Upper lobe of right lung (tissue), 1 donor: Measurements from ENCODE around the gene CATSPERD. TPM values are rescaled to one million over a fixed set of nuclear protein-coding genes. Genes with fewer than 3 reads are reported as not detected.

Experiments
- ATAC-seq: fragments of 200-7000 bp; cut with Tn5 transposase; one replicate; pipeline ENCODE4 v1.9.1; 2020; ENCODE audit warnings: mild to moderate bottlenecking, moderate library complexity
- DNase-seq: peaks from one replicate; pipeline ENCODE4 v3.0.0-alpha.2; 2020
- H3K27ac ChIP-seq: fragments of 200-600 bp; one replicate; pipeline ENCODE4 v1.8.0; 2022
- H3K27me3 ChIP-seq: fragments of 200-600 bp; one replicate; pipeline ENCODE4 v1.8.0; 2022; ENCODE audit warnings: mild to moderate bottlenecking
- H3K36me3 ChIP-seq: fragments of 200-600 bp; one replicate; pipeline ENCODE4 v1.8.0; 2022
- H3K4me1 ChIP-seq: fragments of 200-600 bp; one replicate; pipeline ENCODE4 v1.8.0; 2022
- H3K4me3 ChIP-seq: fragments of 200-600 bp; one replicate; pipeline ENCODE4 v1.8.0; 2022; ENCODE audit warnings: mild to moderate bottlenecking
- H3K9me3 ChIP-seq: fragments of 200-600 bp; one replicate; pipeline ENCODE4 v1.8.0; 2022
- CTCF ChIP-seq: fragments of 200-600 bp; IDR thresholded peaks from one replicate; pipeline ENCODE4 v1.8.0; 2022; ENCODE audit warnings: antibody characterized with exemption
- intact Hi-C: fragments of 100-400 bp; cut with DNase I; formaldehyde crosslinking; loops from one replicate; pipeline ENCODE4 v1.11.0; 2022
- total RNA-seq: library from RNA; stranded (reverse); fragmentation: NEBNext Ultra II Directional; extraction: Animal tissue kit (Norgen Biotek cat#: 25700); gene quantifications from one replicate; pipeline ENCODE4 v1.2.1, GENCODE V29; 2021
- donor health status: DM: no; HTN: yes; CAD: no; lungs with severe emphysema.

CATSPERD gene
- total RNA-seq, 1 donor from 2014 or later, result not detected

- peak within 1 kb of the TSS; percentile 79 for H3K4me3 ChIP-seq
- DNase-seq (peak; percentile 99), ATAC-seq (peak; percentile 80)
- peak; percentile 98 for TF ChIP-seq CTCF
- no peaks in the 10 kb centered on the region for H3K9me3 ChIP-seq
- no peaks in the 10 kb centered on the region for H3K27me3 ChIP-seq
- peaks cover 13% of the 10 kb centered on the region for H3K4me1 ChIP-seq
- peaks cover 38% of the 10 kb centered on the region for H3K36me3 ChIP-seq
- H3K27ac ChIP-seq, result peak within 1 kb of the TSS; percentile 87
- intact Hi-C loops, result no loop called here
These were observed 30.1 kb upstream of the CATSPERD start, which contains the start of gene RPL36 for GRCh38 chr19:5690125-5690954. TSS of gene RPL36 (plus strand) at chr19:5690295. CDS start at chr19:5690508, 213 bp downstream.

GRCh38 chr19:5690955-5691821 is 29.2 kb upstream of the CATSPERD start:
- ATAC-seq (no peak), DNase-seq (peak; percentile 78)
- intact Hi-C loops, result no loop called here
- H3K4me1 ChIP-seq, result peaks cover 13% of the 10 kb centered on the region
- H3K4me3 ChIP-seq, result peak overlapping the region; percentile 79
- no peak for TF ChIP-seq CTCF
- no peaks in the 10 kb centered on the region for H3K9me3 ChIP-seq
- H3K27me3 ChIP-seq, result no peaks in the 10 kb centered on the region
- peaks cover 46% of the 10 kb centered on the region for H3K36me3 ChIP-seq
- H3K27ac ChIP-seq, result peak overlapping the region; percentile 87

- H3K36me3 ChIP-seq, result peaks cover 55% of the 10 kb centered on the region
- DNase-seq, result peak; percentile 65
These were observed 28.4 kb upstream of the CATSPERD start for GRCh38 chr19:5691822-5692722.

GRCh38 chr19:5692723-5693194 is 27.7 kb upstream of the CATSPERD start:
- Histone ChIP-seq H3K4me3 (no peak overlapping the region), H3K9me3 (no peaks in the 10 kb centered on the region), H3K36me3 (peaks cover 56% of the 10 kb centered on the region), H3K4me1 (peaks cover 9% of the 10 kb centered on the region), H3K27me3 (no peaks in the 10 kb centered on the region), H3K27ac (no peak overlapping the region)
- DNase-seq (peak; percentile 54), ATAC-seq (no peak)
- intact Hi-C loops, result no loop called here
- no peak for TF ChIP-seq CTCF

More at GRCh38 chr19:5691822-5692722, 28.4 kb upstream of the CATSPERD start:
- H3K27me3 ChIP-seq, result no peaks in the 10 kb centered on the region
- peak overlapping the region; percentile 87 for H3K27ac ChIP-seq
- peak overlapping the region; percentile 79 for H3K4me3 ChIP-seq
- no peak for ATAC-seq
- no peak for TF ChIP-seq CTCF
- no peaks in the 10 kb centered on the region for H3K9me3 ChIP-seq
- intact Hi-C loops, result no loop called here
- peaks cover 13% of the 10 kb centered on the region for H3K4me1 ChIP-seq
